ENCODE measurements around the gene FARS2.

Gene FARS2

DNA sequence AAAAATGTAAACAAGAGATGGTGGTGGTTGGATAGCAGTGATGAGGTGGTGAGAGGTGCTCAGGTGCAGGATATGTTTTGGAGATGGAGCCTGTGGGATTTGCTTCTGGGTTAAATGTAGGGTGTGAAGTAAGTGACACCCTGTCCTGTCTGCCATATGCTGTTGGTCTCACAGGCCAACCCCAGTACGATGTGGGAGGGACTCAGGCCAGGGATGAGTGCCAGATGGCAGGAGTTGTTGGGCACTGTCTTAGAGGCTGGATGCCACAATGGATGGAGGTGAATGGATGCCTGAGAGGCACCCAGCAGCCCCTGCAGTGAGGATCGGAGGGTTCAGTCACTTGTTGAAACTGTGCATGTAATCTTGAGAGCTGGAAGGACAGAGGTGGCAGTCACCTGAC, 486.1 kb downstream of the FARS2 start:
- Mint-ChIP-seq H3K9me3 (peaks cover 7% of the 10 kb centered on the region), H3K4me3 (no peak overlapping the region), H3K27ac (no peak overlapping the region), H3K27me3 (no peaks in the 10 kb centered on the region), H3K36me3 (peaks cover 22% of the 10 kb centered on the region), H3K4me1 (peaks cover 7% of the 10 kb centered on the region)
- ATAC-seq (ENCODE audit: low read depth) (no peak), DNase-seq (ENCODE audit: low spot score in 2 of 2) (no peak)

DNA sequence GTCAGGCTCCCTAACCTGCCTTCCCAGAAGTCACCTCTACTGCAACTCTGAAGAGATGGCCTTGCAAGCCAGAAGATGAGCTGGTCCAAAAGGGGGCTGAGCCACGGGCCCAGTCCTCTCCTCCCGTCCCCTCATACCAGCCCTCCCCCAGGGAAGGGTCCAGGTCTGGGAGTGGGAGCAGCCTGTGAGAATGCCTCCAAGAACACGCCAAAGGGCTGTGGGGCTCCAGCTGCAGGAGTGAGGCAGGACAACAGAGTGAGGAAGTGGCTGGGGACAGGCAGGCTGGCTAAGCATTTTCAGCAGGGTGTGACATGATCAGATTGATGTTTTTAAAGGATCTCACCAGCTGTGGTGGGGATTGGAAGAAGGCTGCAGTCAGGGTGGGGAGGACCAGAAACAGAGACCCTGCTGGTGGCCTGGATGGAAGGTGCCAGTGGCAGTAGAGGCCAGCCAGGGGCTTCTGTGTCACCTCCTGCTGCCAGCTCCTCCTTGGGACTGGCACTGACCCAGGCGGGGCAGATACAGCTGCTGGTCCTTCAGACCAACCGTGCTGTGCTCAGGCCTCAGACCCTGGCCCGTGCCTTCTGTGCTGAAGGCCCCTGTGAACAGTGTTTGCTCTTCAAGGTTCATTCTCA, 487.8 kb downstream of the FARS2 start:
- Mint-ChIP-seq H3K27ac (no peak overlapping the region), H3K27me3 (no peaks in the 10 kb centered on the region), H3K4me1 (peaks cover 7% of the 10 kb centered on the region), H3K36me3 (peaks cover 31% of the 10 kb centered on the region), H3K4me3 (no peak overlapping the region), H3K9me3 (peaks cover 9% of the 10 kb centered on the region)
- no peak for DNase-seq (ENCODE audit: low spot score in 2 of 2)
- no peak for ATAC-seq (ENCODE audit: low read depth)

DNA sequence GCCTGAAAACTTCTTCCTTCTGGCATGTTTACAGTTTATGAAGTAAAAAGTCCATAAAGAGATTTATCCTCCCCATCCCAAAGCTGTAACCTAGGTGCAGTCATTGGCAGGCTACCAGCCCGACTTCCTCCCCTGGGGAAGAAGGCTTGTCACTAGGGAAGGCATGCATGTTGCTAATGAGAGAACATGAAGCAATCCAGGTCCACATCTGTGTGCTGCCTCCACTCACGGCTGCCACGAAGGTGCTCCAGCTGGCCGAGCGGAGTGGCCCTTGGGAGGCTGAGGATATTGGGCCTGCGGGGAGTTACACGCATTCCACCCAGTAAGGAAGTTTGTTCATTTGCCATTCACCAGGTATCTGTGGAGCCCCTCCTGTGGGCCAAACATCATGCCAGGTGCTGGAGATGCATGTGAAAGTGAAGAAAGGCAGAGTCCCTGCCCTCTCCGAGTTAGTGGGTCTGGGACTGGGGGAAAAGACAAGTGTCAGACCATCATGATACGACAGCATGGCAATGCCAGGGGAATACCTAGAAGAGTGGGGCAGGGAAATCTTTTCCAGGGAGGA, 488.4 kb downstream of the FARS2 start:
- Mint-ChIP-seq H3K4me3 (no peak overlapping the region), H3K27me3 (no peaks in the 10 kb centered on the region), H3K36me3 (peaks cover 37% of the 10 kb centered on the region), H3K9me3 (peaks cover 11% of the 10 kb centered on the region), H3K4me1 (peaks cover 7% of the 10 kb centered on the region), H3K27ac (no peak overlapping the region)
- DNase-seq (ENCODE audit: low spot score in 2 of 2) (no peak), ATAC-seq (ENCODE audit: low read depth) (no peak)

DNA sequence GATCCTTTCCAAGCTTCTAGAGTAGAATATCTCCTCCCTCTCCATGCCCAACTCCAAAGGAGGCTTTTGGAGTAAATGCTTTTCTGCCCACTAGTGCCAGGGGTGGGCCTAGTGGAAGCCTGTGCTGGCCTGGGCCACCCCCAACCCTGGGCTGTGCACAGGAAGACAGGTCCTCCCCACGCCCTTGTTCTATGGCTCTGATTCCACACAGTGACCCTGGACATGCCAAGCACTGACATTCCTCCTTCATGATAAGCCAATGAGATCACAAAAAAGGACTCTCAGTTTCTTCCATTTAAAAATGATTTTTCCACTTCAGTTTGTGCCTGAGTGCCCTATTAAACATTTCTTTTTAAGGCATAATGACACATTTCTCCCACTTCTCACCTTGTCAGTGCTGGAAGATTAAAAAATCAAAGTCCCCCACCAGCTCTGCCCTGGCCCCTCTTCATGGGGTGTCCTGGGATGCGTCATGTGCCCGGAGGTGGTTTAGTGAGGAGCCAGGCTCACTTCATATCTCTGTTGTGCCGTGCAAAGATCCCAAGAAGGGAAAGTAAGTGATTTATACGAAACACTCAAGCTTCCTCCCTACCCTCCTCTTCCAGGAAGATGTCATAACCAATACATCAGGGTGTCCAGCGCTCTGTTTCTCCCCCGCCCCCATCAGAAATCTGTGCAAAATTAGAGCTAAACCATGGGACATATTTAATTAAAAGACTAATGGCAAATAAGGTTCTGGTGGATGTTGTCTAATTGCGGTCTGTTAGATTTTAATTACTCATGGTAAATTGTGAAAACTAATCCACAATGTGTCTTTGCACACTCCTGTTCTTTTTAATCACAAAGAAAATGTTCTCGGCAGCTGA, 490.4 kb downstream of the FARS2 start:
- ATAC-seq (ENCODE audit: low read depth): no peak
- no peak overlapping the region for H3K27ac Mint-ChIP-seq
- peaks cover 20% of the 10 kb centered on the region for H3K9me3 Mint-ChIP-seq
- peaks cover 54% of the 10 kb centered on the region for H3K36me3 Mint-ChIP-seq
- no peak overlapping the region for H3K4me3 Mint-ChIP-seq
- no peak for DNase-seq (ENCODE audit: low spot score in 2 of 2)
- H3K4me1 Mint-ChIP-seq: peaks cover 11% of the 10 kb centered on the region
- no peaks in the 10 kb centered on the region for H3K27me3 Mint-ChIP-seq

DNA sequence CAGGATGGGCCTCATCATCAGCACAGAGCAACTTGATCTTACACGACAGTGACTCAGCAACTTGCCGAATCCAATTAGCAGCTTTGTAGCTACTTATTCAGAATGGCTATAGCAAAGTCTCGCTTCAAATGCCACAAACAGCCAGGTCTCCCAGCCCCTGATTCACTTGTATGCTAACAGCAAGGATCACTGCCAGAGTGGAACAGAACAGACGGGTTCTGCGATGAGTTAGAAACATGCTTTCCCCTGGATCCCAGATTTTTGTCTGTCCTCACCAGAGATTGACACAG, 491.0 kb downstream of the FARS2 start:
- ATAC-seq (ENCODE audit: low read depth) (no peak), DNase-seq (ENCODE audit: low spot score in 2 of 2) (no peak)
- H3K27ac Mint-ChIP-seq: no peak overlapping the region
- H3K9me3 Mint-ChIP-seq: peaks cover 20% of the 10 kb centered on the region
- H3K36me3 Mint-ChIP-seq: peaks cover 55% of the 10 kb centered on the region
- peaks cover 9% of the 10 kb centered on the region for H3K4me1 Mint-ChIP-seq
- H3K4me3 Mint-ChIP-seq: no peak overlapping the region
- no peaks in the 10 kb centered on the region for H3K27me3 Mint-ChIP-seq

DNA sequence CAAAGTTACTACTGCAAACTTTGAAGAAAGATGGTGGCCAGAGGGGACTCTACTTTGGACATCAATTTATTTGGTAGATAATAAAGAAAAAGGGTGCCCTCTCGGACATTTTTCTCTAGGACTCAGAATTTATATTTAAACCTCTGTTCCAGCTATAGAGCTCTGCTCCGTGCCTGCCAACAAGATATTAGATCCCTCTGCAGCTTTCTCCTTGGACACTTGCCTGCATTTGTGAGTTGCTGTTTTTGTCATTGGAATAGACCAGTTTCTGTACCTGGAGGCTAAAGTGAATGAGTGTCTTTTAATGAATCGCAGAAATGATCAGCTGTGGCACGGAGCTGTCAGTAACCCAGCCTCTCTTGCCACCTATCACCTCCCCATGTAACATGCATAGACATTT, 491.9 kb downstream of the FARS2 start:
- Mint-ChIP-seq H3K36me3 (peaks cover 55% of the 10 kb centered on the region), H3K4me1 (peaks cover 9% of the 10 kb centered on the region), H3K27me3 (no peaks in the 10 kb centered on the region), H3K4me3 (no peak overlapping the region), H3K9me3 (peaks cover 20% of the 10 kb centered on the region), H3K27ac (no peak overlapping the region)
- DNase-seq (ENCODE audit: low spot score in 2 of 2) (no peak), ATAC-seq (ENCODE audit: low read depth) (no peak)

DNA sequence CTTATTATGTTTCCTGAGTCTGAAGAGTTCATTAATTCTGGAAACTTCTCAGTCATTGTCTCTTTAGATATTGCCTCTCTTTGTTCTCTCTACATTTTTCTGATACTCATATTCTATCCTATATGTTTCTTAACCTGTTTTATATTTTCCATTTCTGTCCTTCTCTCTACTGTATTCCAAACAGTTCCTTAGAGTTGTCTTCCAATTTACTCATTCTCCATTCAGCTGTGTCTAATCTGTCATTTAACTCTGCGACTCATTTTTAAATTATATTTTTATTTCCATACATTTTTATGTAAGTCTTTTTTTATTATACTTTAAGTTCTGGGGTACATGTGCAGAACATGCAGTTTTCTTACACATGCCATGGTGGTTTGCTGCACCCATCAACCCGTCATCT, 493.6 kb downstream of the FARS2 start:
- H3K36me3 Mint-ChIP-seq: peaks cover 53% of the 10 kb centered on the region
- H3K27me3 Mint-ChIP-seq: no peaks in the 10 kb centered on the region
- no peak for DNase-seq (ENCODE audit: low spot score in 2 of 2)
- peaks cover 9% of the 10 kb centered on the region for H3K4me1 Mint-ChIP-seq
- no peak overlapping the region for H3K27ac Mint-ChIP-seq
- H3K4me3 Mint-ChIP-seq: no peak overlapping the region
- no peak for ATAC-seq (ENCODE audit: low read depth)
- peaks cover 17% of the 10 kb centered on the region for H3K9me3 Mint-ChIP-seq

DNA sequence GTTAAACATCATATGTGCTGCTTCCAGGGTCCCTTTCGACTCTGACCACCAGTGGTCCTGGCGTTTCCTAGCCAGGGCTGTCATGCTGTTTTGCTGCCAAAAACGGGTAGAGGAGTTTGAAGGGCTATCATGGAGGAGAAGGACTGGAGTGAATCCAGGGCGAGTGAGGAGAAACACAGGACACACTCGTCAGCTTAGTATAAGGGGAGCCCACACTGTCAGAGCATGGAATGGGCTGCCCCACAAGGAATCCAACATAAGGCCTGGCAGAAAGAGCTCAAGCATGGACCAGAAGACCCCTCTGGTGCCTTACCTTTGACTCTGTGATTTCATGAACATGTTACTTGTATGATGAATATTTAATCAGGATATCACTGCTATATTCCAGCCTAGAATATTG, 498.3 kb downstream of the FARS2 start:
- Mint-ChIP-seq H3K4me3 (no peak overlapping the region), H3K9me3 (peaks cover 11% of the 10 kb centered on the region), H3K27ac (no peak overlapping the region), H3K36me3 (peaks cover 30% of the 10 kb centered on the region), H3K27me3 (no peaks in the 10 kb centered on the region), H3K4me1 (peaks cover 17% of the 10 kb centered on the region)
- ATAC-seq (ENCODE audit: low read depth) (no peak), DNase-seq (ENCODE audit: low spot score in 2 of 2) (no peak)

DNA sequence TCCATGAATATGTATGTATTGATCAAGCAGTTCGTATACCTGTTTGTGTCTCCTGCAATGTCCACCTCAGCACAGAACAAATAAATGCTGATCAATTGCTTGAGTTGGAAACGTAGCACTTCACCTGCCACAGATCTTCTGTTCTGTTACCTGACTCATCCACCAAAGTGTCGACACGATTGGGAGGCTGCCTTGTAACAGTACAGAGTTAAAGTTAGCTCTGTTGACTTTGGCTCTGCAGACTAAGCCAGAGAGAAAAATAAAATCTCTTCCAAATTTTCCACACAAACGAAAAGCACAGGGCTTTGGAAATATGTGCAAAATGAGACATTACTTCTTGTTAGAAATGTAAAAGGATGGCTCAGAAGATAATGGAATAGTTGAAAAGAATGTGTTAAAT, 500.1 kb downstream of the FARS2 start:
- Mint-ChIP-seq H3K27me3 (no peaks in the 10 kb centered on the region), H3K4me3 (no peak overlapping the region), H3K27ac (peak overlapping the region; percentile 65), H3K36me3 (peaks cover 15% of the 10 kb centered on the region), H3K9me3 (peaks cover under 1% of the 10 kb centered on the region), H3K4me1 (peaks cover 15% of the 10 kb centered on the region)
- no peak for ATAC-seq (ENCODE audit: low read depth)
- DNase-seq (ENCODE audit: low spot score in 2 of 2): no peak

DNA sequence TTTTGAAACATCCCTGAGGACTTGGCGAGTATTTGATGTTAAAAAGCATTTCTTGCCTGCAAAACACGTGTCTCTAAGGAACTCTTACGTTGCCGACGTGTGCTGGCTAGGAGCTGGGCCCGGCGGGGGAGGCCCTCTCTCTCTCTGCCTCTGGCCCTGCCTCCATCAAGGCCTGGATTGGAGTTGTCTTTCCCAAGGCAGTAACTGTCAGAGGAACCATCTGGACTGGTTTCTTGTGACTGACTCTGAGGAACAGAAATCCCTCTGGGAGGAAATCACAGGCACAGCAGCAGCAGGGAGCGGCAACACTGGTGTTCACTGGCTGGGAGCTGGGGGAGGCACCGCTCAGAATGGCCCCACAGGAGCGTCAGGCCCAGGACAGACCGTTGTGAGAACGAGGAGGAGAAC, 501.3 kb downstream of the FARS2 start:
- ATAC-seq (ENCODE audit: low read depth): no peak

DNA sequence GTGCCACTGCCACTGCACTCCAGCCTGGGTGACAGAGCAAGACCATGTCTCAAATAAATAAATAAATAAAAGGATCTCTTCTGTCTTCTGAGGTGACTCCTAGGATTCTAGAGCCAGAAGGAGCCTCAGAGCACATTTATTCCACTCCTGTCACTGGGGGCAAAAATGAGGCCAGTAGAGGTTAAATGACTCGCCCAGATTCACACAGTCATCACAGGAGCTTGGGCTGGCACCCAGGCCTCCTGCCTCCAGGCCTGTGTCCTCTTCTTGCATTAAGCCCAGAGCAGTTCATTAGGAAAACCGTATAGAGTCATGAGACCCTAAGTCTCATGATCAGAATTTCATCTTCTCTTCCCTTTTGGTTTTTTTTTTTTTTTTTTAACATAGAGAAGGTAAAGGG, 502.1 kb downstream of the FARS2 start:
- Mint-ChIP-seq H3K27me3 (no peaks in the 10 kb centered on the region), H3K4me1 (peaks cover 14% of the 10 kb centered on the region), H3K9me3 (peaks cover 2% of the 10 kb centered on the region), H3K27ac (no peak overlapping the region), H3K36me3 (peaks cover 16% of the 10 kb centered on the region), H3K4me3 (no peak overlapping the region)
- ATAC-seq (ENCODE audit: low read depth): no peak
- no peak for DNase-seq (ENCODE audit: low spot score in 2 of 2)

More for the DNA sequence above, 501.3 kb downstream of the FARS2 start:
- Mint-ChIP-seq H3K4me1 (peaks cover 14% of the 10 kb centered on the region), H3K36me3 (peaks cover 16% of the 10 kb centered on the region), H3K4me3 (no peak overlapping the region), H3K9me3 (peaks cover 2% of the 10 kb centered on the region), H3K27ac (no peak overlapping the region), H3K27me3 (no peaks in the 10 kb centered on the region)
- DNase-seq (ENCODE audit: low spot score in 2 of 2): no peak

DNA sequence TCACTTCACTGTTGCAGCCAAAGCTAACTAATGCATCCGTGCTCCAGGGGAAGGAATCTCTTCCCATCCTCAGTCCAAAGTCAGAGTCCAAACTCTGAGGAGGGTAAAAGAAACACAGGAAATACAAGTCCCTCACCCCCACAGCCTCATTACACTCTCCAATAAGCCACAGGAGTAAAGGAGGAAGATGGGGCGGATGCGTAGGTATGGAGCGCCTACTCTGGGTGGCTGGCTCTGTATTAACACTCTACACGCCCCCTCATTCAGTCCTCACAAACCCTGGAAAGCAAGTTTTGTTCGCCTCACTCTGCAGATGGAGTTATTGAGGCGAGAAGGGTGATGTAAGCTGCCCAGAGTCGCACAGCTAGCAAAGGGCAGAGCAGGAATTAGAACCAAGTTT, 502.6 kb downstream of the FARS2 start:
- DNase-seq (ENCODE audit: low spot score in 2 of 2) (no peak), ATAC-seq (ENCODE audit: low read depth) (peak; percentile 71)
- Mint-ChIP-seq H3K4me3 (no peak overlapping the region), H3K9me3 (peaks cover 6% of the 10 kb centered on the region), H3K27me3 (no peaks in the 10 kb centered on the region), H3K4me1 (peaks cover 14% of the 10 kb centered on the region), H3K36me3 (peaks cover 21% of the 10 kb centered on the region), H3K27ac (peak overlapping the region; percentile 42)

DNA sequence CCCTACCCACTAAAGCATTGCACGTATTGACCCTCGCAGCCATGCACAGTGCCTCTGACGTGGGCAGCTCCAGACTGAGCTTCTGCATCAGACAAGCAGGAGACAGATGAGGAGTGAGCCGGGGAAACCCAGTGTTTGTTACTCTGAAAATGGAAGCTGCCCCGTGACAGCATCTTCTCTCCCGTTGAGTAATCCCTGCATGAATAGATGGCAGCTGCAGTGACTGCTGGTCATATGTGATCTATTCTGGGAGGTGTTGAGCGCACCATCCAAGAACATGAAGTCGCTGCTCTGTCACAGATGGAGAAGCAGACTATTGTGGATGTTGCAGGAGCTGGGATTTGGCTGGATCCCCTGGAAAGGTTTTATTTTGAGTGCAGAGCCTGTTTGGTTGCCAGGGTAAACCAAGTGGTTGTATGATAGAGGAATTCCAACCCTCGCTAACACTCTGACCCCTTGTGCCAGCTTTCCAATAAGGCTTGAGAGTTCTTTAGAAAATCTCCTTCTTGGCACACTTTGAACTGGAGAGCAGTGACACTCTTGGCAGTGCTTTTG, 503.2 kb downstream of the FARS2 start:
- DNase-seq (ENCODE audit: low spot score in 2 of 2) (no peak), ATAC-seq (ENCODE audit: low read depth) (peak; percentile 48)
- no peak overlapping the region for H3K4me3 Mint-ChIP-seq
- H3K27ac Mint-ChIP-seq: peak overlapping the region; percentile 42
- peaks cover 6% of the 10 kb centered on the region for H3K9me3 Mint-ChIP-seq
- H3K27me3 Mint-ChIP-seq: no peaks in the 10 kb centered on the region
- H3K4me1 Mint-ChIP-seq: peaks cover 14% of the 10 kb centered on the region
- H3K36me3 Mint-ChIP-seq: peaks cover 20% of the 10 kb centered on the region

DNA sequence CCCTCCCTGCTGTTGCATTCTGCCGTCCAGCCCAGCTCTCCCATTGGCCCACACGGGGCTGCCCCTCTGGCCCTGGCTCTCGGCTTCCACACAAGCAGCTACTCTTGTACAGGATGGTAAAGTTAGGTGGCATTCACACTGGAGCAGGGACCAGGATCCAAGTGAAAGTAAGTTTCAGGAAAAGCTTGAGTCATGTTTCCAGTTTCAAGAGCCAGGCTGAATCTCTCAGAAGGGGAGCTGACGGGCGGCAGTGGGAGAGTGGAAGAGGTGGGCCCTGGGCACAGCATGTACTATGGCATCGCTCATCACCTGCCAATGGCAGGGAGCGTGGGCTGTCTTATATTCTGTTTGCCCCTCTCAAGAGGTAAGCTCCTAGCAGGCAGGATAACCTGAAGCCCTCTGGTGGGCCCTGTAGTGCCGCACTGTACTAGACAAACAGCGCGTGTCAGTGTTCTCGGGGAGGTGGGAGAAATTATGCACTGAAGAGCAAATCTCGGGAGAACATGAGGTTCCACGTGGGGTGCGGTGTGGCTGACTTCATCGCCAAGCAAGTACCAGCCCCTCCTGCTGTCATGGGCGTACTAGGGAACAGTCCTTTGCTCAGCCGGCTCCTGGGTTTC, 503.9 kb downstream of the FARS2 start:
- peaks cover 17% of the 10 kb centered on the region for H3K4me1 Mint-ChIP-seq
- DNase-seq (ENCODE audit: low spot score in 2 of 2) (no peak), ATAC-seq (ENCODE audit: low read depth) (no peak)
- H3K4me3 Mint-ChIP-seq: no peak overlapping the region
- peak overlapping the region; percentile 42 for H3K27ac Mint-ChIP-seq
- H3K27me3 Mint-ChIP-seq: no peaks in the 10 kb centered on the region
- H3K9me3 Mint-ChIP-seq: peaks cover 6% of the 10 kb centered on the region
- peaks cover 20% of the 10 kb centered on the region for H3K36me3 Mint-ChIP-seq

All from memory B cell (primary cell).